Duodenal mucosa (tissue), 2 donors: ENCODE results near the gene CDCA7L.
"Not testable (repeated sequence)": the region's sequence is repeated elsewhere in the genome, so short reads cannot be mapped to it uniquely, and the experiment has no call there.

Experiments used
- H3K27ac ChIP-seq: one replicate; pipeline ENCODE4 v1.7.0; 2013; ENCODE audit warnings: low read depth, low read length
- H3K27me3 ChIP-seq, 2 donors: one replicate each; pipeline ENCODE4 v1.7.0; 2013; ENCODE audit warnings: low read length in 2 of 2, control low read depth in 1 of 2; ENCODE audit not compliant: insufficient read depth in 2 of 2, control insufficient read depth in 1 of 2
- H3K36me3 ChIP-seq, 2 donors: one replicate each; pipeline ENCODE4 v1.7.0; 2013; ENCODE audit warnings: low read length in 2 of 2, control low read depth in 1 of 2; ENCODE audit not compliant: insufficient read depth in 2 of 2, control insufficient read depth in 1 of 2
- H3K4me1 ChIP-seq, 2 donors: one replicate each; pipeline ENCODE4 v1.7.0; 2013; ENCODE audit warnings: low read length in 2 of 2, control low read depth in 1 of 2; ENCODE audit not compliant: insufficient read depth in 2 of 2, control insufficient read depth in 1 of 2
- H3K4me3 ChIP-seq, 2 donors: one replicate each; pipeline ENCODE4 v1.7.0; 2013; ENCODE audit warnings: low read length in 2 of 2, low read depth in 1 of 2
- H3K9ac ChIP-seq, 2 donors: one replicate each; pipeline ENCODE4 v1.7.0; 2013; ENCODE audit warnings: low read length in 2 of 2, low read depth in 1 of 2
- H3K9me3 ChIP-seq, 2 donors: one replicate each; pipeline ENCODE4 v1.7.0; 2013; ENCODE audit warnings: low read length in 2 of 2, control low read depth in 1 of 2; ENCODE audit not compliant: control insufficient read depth in 1 of 2

The CDCA7L gene

DNA sequence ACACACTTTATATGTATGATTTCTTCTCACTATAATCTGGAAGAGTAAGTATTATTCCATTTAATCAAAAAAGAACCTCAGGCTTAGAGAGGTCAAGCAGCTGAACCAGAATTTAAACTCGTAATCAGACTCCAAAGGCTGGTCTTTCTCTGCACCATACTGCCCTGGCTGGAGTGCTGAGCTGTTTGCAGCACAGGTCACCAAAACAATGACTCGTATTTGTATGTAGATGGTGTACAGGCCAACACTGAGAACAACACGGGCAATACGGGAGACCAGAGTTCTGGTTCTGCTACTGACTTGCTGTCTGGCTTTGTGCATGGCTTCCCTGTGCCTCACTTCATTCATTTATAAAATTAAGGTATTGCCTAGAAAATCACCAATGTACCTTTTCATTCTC is 57.9 kb downstream of the CDCA7L start:
- H3K36me3 ChIP-seq = no peaks in the 10 kb centered on the region
- H3K27me3 ChIP-seq = no peaks in the 10 kb centered on the region
- no peak overlapping the region for H3K27ac ChIP-seq
- H3K4me1 ChIP-seq = no peaks in the 10 kb centered on the region
- H3K9ac ChIP-seq = no peak overlapping the region
- no peak overlapping the region for H3K4me3 ChIP-seq
- H3K9me3 ChIP-seq = no peaks in the 10 kb centered on the region

DNA sequence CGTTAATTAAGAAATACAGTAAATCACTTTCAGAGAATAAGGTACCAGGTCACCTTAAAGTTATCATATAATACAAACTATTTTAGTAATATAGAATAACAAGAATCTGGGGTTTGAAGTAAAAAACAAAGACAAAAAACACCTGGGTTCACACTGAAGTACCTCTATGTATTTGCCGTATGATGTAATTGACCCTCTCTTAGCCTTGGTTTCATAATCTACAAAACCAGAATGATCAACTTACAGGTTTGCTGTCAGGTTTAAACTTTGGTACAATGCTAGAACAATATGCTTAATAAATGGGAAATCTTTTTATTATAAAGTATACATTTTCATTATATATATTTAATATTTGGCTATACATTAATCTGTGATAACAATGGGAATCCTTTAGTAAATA is 58.3 kb downstream of the CDCA7L start:
- Histone ChIP-seq H3K27me3 (no peaks in the 10 kb centered on the region), H3K36me3 (no peaks in the 10 kb centered on the region), H3K4me3 (no peak overlapping the region), H3K9ac (no peak overlapping the region), H3K27ac (no peak overlapping the region), H3K9me3 (no peaks in the 10 kb centered on the region), H3K4me1 (no peaks in the 10 kb centered on the region)

DNA sequence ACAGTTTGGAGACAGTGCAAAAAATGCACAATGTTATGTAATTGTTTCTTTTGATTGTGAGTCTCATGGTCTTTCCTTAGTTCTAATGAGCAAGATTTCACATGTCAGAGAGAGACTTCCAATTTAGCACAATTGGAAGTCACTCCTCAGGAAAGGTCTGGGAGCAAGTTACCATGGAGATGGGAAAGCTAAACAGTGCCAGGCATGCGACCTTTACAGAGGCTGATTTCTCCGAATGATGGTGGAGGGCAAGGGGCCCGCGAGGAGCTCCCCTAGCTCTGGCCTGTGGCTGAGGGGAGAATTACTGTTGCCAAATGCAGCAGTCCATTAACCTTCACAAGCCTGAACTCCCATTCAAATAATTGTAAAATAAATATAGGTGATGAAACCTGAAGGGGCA is 59.3 kb downstream of the CDCA7L start:
- no peak overlapping the region for H3K4me3 ChIP-seq
- no peak overlapping the region for H3K9ac ChIP-seq
- no peaks in the 10 kb centered on the region for H3K36me3 ChIP-seq
- no peaks in the 10 kb centered on the region for H3K4me1 ChIP-seq
- no peaks in the 10 kb centered on the region for H3K27me3 ChIP-seq
- no peaks in the 10 kb centered on the region for H3K9me3 ChIP-seq
- no peak overlapping the region for H3K27ac ChIP-seq

- Histone ChIP-seq H3K27me3 (no peaks in the 10 kb centered on the region), H3K36me3 (no peaks in the 10 kb centered on the region), H3K9ac (no peak overlapping the region), H3K4me1 (no peaks in the 10 kb centered on the region), H3K9me3 (no peaks in the 10 kb centered on the region), H3K27ac (no peak overlapping the region), H3K4me3 (no peak overlapping the region)
Observed at GRCh38 chr7:21884496-21884895, 61.2 kb downstream of the CDCA7L start.

GRCh38 chr7:21883501-21883900 is 62.2 kb downstream of the CDCA7L start:
- H3K27ac ChIP-seq, H3K4me3 ChIP-seq, H3K9me3 ChIP-seq, H3K9ac ChIP-seq, H3K36me3 ChIP-seq, H3K27me3 ChIP-seq, H3K4me1 ChIP-seq: not testable (repeated sequence)

- no peaks in the 10 kb centered on the region for H3K27me3 ChIP-seq
Observed at GRCh38 chr7:21883069-21883468, 62.6 kb downstream of the CDCA7L start.

GRCh38 chr7:21869785-21870402 is 75.8 kb downstream of the CDCA7L start:
- no peak overlapping the region for H3K9ac ChIP-seq
- no peak overlapping the region for H3K4me3 ChIP-seq
- H3K9me3 ChIP-seq = no peaks in the 10 kb centered on the region
- H3K27me3 ChIP-seq = no peaks in the 10 kb centered on the region
- no peak overlapping the region for H3K27ac ChIP-seq
- H3K36me3 ChIP-seq = no peaks in the 10 kb centered on the region
- peaks cover 5 to 9% of the 10 kb centered on the region in 2 donors for H3K4me1 ChIP-seq

More at GRCh38 chr7:21883069-21883468, 62.6 kb downstream of the CDCA7L start:
- Histone ChIP-seq H3K36me3 (no peaks in the 10 kb centered on the region), H3K4me3 (no peak overlapping the region), H3K9me3 (no peaks in the 10 kb centered on the region), H3K27ac (no peak overlapping the region), H3K9ac (no peak overlapping the region), H3K4me1 (no peaks in the 10 kb centered on the region)

- H3K27me3 ChIP-seq = no peaks in the 10 kb centered on the region
- H3K9ac ChIP-seq = no peak overlapping the region
- no peak overlapping the region for H3K4me3 ChIP-seq
- no peaks in the 10 kb centered on the region for H3K36me3 ChIP-seq
- no peaks in the 10 kb centered on the region for H3K9me3 ChIP-seq
- peaks cover 5 to 9% of the 10 kb centered on the region in 2 donors for H3K4me1 ChIP-seq
- no peak overlapping the region for H3K27ac ChIP-seq
Observed at GRCh38 chr7:21868576-21868850, 77.2 kb downstream of the CDCA7L start.

GRCh38 chr7:21867816-21868575 is 77.7 kb downstream of the CDCA7L start:
- H3K27ac ChIP-seq = no peak overlapping the region
- no peak overlapping the region for H3K9ac ChIP-seq
- H3K27me3 ChIP-seq = no peaks in the 10 kb centered on the region
- peaks cover 5 to 9% of the 10 kb centered on the region in 2 donors for H3K4me1 ChIP-seq
- H3K36me3 ChIP-seq = no peaks in the 10 kb centered on the region
- H3K9me3 ChIP-seq = no peaks in the 10 kb centered on the region
- no peak overlapping the region for H3K4me3 ChIP-seq

DNA sequence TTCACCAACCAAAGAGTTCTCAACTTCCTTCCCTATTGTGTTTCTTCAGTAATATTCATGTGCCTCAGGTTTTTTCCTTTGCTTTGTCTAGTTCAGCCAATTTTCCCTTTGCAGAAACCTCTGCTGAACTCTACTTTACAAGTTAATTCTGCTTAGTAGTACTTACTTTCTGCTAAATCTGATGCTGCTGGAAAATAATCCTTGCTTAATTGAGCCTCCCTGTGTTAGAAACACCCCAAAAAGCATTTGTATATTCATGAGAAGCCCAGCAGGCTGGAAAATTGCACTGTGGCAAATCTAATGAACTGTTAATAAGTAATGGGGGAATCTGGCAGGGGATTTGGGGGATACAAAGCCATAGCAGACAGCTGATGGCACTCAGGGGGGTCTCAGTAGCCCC is 78.5 kb downstream of the CDCA7L start:
- no peaks in the 10 kb centered on the region for H3K36me3 ChIP-seq
- H3K4me3 ChIP-seq = no peak overlapping the region
- no peaks in the 10 kb centered on the region for H3K27me3 ChIP-seq
- no peak overlapping the region for H3K9ac ChIP-seq
- no peak overlapping the region for H3K27ac ChIP-seq
- no peaks in the 10 kb centered on the region for H3K9me3 ChIP-seq
- peaks cover 5 to 9% of the 10 kb centered on the region in 2 donors for H3K4me1 ChIP-seq
